Ovary (tissue), 3 donors: ENCODE data around the gene ATAD2B.

Experiments
- POLR2A ChIP-seq: fragments of 450-650 bp; IDR thresholded peaks from one replicate; pipeline ENCODE4 v1.6.1; 2017; ENCODE audit warnings: antibody characterized with exemption, mild to moderate bottlenecking, moderate library complexity
- TF ChIP-seq, protein P1 (sequence below), 3 donors: fragments of 450-650 bp in 2 of 3; fragments of 200-600 bp in 1 of 3; IDR thresholded peaks; one replicate each; pipeline versions ENCODE4 v1.5.1 to v1.8.0; 2016 to 2022; ENCODE audit warnings: antibody characterized with exemption in 3 of 3, mild to moderate bottlenecking in 1 of 3
- donor health status: DM: no; HTN: no; CAD: no.

DNA sequence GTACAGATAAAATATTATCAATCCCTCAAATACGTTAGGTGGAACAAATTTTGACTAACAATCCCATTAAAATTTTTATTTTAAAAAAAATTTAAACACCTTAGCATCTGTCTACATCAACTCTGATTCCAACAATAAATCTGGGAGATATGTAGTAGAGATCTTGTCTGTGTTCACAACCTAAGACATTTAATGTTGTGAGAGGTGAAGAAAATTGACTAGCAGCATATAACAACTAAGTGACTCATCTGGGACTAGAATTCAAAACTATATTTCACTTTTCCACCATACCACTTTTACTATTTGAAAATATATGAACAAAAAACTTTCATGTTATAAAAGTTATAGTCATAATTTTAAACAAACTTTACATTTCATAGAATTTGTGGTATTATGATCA lies 97.9 kb downstream of the ATAD2B start:
- TF ChIP-seq, protein P1, sequence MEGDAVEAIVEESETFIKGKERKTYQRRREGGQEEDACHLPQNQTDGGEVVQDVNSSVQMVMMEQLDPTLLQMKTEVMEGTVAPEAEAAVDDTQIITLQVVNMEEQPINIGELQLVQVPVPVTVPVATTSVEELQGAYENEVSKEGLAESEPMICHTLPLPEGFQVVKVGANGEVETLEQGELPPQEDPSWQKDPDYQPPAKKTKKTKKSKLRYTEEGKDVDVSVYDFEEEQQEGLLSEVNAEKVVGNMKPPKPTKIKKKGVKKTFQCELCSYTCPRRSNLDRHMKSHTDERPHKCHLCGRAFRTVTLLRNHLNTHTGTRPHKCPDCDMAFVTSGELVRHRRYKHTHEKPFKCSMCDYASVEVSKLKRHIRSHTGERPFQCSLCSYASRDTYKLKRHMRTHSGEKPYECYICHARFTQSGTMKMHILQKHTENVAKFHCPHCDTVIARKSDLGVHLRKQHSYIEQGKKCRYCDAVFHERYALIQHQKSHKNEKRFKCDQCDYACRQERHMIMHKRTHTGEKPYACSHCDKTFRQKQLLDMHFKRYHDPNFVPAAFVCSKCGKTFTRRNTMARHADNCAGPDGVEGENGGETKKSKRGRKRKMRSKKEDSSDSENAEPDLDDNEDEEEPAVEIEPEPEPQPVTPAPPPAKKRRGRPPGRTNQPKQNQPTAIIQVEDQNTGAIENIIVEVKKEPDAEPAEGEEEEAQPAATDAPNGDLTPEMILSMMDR (IDR thresholded peaks at IDR 0.05) = no peak
- TF ChIP-seq POLR2A = no peak
